ENCODE data around the gene SLC16A8.
"Not testable (repeated sequence)": the region's sequence is repeated elsewhere in the genome, so short reads cannot be mapped to it uniquely, and the experiment has no call there.

The SLC16A8 gene

DNA sequence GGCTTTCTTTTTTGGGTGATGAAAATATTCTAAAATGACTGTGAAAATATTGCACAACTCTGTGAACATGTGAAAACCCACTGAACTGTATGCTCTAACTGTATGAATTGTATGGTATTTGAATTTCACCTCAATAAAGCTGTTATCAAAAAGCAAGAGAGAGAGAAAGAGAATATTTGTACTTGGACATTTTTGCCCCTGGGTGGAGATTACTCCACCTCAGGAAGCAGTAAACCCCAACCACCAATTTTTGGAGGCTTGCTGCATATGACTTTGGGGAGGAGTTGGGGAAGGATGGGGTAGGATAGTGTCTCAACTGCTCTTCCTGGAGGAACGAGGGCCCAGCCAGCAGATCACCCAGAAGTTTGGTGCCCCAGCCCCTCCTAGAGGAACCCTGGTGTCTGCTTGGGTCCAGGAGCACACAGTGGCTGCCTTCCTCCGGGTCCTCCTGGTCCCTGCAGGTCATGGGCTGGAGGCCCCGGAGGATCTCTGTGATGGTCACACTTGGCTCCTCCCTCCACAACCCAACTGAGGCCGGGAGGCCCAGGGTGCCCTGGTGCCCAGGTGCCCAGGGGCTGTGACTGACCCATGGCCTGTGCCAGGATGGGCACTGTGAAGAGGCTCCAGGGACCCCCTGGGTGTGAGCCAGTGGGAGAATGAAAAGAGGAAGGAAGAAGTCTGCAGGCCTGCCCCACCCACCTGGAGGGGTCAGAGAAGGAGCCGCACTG is 42.1 kb downstream of the SLC16A8 start:
- no peak for DNase-seq

DNA sequence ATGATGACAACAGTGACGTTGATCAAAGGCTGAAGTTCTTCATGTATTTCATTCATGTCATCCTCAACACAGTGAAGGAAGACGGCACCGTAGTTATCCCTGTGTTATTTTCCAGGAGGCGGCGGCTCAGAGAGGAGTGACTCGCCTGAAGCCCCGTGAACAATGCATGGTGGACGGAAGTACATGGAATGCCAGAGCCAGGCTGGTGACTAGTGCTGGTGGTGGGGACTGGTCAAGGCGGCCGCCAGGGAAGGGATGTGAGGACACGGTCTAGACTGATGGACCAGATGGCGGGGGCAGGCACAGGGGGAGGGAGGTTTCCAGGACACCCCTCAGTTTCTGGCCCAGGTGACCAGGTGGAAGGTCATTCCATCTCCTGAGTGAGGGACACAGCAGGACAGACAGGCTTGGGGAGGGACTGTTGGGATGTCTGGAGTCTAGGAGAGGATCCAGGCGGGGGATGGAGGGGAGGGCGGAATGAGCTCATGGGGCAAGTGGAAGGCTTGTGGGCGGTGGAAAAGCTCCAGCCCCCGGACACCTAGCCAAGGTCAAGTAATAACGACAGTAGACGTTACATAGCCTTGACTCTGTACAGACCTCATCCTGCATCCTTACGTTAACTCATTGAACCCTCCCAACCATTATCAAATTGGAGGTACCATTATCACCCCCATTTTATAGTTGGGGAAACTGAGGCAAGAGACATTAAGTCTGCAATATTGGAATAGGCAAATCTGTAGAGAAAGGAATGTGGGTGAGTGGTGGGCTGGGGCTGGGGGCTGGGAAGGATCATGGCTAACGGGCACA is 42.8 kb downstream of the SLC16A8 start:
- DNase-seq: no peak

DNA sequence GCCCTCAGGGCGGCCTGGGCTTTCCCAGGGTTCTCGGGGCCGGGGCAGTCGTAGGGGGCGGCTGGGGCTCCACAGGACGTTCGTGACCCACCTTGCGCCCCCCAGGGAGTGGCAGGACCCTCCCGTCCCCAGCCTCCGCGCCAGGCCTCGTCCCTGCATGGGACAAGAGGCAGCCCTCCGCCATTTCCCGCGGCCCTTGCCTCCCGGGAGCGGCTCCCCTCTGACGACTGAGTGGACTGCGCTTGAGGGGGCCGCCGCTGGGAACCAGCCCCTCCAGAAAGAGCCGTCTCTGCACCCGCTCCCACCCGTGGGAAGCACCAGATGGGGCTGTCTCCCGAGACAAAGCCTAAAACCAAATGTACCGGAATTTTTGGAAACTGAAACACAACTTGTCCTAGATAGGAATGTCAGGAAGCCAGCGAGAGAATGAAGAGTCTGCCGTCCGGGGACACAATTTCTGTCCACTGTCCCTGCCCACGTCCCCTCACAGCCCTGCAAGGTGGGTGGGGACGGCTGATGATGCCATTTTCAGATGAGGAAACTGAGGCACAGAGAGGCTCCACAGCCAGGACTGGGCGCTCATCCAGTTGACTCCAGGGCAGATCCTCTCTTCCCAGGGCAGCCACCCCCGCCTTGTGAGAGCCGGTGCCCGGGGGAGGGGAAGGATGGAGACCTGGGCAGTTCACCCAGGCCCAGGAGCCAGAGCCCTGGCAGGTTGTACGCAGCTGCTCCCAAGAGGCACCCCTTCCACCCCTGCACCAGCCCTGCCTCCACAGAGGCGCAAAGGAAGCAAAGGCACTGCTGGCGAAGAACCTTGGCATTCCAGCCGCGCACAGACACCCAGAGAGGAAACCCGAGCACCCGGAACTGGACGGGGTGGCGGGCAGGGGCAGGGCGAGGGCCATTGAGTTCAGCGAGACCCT is 44.8 kb downstream of the SLC16A8 start:
- no peak for DNase-seq

DNA sequence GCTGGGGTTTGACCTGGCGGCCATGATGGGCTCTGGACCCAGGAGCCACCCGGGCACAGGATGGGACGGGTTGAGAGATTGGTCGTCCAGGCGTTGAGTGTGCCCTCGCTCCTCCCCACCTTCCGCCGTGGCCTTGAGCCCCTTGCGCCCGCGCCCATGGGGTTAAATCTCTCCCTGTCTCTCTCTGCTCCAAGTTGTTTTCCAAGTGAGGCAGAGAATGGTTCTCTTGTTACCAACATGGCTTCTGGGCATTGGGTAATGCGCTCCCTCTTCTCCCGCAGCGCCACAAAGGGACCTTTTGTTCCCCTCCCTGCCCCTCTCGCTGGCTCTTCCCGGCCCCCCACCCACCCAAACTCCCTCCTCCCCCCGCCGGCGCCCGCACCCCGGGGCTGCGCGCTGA is 45.6 kb downstream of the SLC16A8 start:
- no peak for DNase-seq

DNA sequence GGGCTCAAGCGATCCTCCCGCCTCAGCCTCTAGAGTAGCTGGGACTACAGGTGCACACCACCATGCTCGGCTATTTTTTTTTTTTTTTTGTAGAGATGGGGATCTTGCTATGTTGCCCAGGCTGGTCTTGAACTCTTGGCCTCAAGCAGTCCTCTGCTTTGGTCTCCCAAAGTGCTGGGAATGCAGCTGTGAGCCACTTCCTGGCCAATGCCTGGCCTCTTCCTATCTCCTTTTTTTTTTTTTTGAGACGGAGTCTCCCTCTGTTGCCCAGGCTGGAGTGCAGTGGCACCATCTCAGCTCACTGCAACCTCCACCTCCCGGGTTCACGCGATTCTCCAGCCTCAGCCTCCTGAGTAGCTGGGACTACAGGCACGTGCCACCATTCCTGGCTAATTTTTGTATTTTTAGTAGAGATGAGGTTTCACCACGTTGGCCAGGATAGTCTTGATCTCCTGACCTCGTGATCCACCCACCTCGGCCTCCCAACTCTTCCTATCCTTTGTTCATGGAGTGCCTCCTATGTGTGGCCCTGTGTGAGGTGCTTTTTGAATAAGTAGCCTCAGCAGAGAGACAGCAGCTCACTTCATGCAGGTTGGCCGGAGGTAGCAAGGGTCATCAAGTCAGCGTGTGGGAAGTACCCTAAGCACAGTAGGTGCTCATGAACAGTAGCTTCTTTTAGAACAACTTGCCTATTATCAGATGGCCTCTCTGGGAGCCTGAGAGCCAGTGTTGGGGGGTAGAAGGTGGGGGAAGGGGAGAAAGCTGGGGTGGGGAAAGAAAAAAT is 46.4 kb downstream of the SLC16A8 start:
- not testable (repeated sequence) for DNase-seq

DNA sequence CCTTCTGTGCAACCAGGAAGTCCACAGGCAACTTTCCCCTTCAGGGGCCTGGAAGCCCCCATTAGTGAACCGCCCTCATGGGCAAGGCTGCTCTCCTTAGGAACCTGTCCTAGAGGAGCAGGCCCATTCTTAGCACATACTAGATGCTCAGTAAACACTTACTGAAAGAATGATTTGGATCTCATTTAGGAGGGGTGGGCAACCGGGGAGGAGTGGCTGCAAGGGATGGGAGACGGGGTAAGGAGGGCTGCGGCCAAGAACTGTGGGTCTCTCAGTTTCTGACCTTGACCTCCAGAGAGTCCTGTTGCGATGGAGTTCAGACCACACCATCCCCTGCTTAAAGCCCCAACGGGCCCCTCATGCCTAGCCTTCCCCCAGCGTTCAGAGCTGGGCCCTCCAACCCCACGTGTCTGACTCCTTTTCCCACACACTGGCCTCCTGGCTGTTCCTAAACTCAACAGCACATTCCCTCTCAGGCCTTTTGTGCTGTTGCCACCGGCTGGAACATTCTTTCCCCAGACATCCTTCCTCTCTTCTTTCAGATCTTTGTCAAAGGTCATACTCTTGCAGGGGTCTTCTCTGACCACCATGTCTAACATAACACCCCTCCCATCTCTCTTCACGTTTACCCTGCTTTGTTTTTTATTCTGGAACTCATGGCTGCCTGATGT is 47.5 kb downstream of the SLC16A8 start:
- DNase-seq: no peak

DNA sequence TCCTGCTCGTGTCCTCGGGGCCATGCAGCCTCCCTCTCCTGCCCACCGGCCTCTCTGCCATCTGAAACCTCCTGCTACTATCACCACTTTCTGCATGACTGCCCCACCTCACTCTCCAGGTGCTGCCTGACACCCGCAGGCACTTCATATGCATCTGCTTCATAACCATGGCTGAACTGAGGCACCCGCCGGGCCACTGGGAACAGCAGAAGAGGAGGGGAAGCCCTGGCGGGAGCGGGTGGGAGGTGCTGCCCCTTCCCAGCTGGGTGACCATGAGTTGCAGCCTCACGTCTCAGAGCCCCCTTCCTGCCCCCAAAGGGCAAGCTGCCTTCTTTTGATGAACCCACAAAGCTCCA is 48.5 kb downstream of the SLC16A8 start:
- DNase-seq: no peak

DNA sequence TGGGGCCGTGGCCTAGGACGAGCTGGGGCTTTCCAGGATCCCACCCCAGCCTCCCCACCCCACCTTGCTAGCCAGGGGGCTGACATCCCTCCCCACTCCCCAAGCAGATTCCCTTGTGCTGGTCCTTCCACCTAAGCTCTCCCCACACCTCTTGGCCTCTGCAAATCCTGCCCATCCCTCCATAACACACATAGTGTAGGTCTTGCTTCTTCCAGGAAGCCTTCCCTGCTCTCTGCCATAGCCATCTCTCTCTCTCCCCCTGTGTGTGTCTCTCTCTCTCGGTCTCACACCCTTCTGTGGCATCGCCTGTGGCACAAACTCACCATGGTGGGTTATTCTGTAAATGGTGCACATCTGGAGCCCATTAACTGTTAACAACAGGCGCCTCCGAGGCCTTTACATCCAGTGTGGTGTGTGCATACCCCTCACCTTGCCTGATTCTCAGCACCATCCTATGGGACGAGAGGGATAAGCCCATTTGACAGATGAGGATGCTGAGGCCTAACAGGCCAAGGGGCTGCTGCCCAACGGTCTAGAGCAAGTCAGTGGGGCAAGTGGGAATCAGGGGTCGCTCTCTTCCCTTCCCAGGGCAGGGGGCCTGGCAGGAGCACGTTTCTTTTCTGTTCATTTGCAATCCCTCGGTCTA is 49.0 kb downstream of the SLC16A8 start:
- DNase-seq: no peak

DNA sequence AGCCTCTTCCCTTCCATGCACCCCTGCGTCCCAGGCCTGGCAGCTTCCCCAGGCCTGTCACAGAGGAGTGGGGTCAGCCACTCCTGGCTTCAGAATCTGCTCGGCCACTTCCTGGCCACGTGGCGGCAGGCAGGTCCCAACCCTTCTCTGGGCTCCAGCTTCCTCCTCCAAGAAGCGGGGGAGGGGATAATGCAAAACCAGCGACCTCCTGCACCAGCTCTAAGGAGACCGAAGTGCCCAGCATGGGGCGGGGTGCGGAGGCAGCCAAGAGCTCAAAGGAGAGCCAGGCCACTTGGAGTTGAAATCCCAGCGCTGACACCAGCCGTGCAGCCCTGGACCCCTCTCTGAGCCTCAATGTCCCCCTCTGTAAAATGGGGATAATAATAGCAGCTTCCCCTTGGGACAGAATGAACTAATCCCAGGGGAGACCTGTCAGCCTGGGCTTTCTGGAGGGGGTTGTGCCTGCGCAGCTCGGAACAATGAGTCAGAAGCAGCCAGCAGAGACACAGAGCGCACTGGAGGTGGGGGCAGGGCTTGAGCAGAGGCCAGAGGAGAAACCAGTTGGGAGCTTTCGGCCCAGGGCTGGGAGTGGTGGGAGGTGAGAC is 49.6 kb downstream of the SLC16A8 start:
- DNase-seq: no peak

DNA sequence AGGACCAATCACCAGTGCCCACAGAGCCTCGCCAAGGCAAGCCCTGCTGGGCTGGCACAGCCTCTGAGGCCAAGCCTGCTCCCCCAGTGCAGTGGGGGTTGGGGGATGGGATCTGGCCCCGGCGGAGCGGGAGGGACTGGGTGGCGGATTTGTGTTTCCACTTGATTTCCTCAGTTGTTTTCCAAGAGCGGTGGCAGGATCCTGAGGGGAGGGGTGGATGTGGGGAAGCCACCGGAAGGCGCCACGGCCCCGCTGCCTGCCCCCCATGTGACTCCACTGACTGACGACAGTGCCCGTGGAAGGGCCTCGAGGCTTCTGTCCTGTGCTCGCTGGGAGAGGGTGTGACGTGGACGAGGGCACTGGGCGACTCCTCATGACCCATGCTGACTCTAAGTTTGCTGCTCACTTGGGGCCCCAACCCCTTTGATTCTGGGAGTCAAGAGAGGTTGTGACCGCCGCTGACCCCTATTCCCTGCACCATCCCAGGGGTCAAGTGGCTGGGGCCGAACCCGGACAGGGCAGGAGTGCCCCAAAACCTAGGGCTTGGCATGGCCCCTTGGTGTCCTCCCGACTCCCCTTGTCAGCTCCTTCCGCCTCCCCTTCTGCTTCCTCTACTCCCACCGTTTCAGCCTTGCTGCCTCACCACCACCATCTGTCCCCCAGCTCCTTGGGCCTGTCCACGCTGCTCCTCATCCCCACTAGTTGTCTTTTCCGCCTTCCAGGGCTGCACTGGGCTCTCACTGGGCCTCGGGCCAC is 50.3 kb downstream of the SLC16A8 start:
- DNase-seq: no peak

DNA sequence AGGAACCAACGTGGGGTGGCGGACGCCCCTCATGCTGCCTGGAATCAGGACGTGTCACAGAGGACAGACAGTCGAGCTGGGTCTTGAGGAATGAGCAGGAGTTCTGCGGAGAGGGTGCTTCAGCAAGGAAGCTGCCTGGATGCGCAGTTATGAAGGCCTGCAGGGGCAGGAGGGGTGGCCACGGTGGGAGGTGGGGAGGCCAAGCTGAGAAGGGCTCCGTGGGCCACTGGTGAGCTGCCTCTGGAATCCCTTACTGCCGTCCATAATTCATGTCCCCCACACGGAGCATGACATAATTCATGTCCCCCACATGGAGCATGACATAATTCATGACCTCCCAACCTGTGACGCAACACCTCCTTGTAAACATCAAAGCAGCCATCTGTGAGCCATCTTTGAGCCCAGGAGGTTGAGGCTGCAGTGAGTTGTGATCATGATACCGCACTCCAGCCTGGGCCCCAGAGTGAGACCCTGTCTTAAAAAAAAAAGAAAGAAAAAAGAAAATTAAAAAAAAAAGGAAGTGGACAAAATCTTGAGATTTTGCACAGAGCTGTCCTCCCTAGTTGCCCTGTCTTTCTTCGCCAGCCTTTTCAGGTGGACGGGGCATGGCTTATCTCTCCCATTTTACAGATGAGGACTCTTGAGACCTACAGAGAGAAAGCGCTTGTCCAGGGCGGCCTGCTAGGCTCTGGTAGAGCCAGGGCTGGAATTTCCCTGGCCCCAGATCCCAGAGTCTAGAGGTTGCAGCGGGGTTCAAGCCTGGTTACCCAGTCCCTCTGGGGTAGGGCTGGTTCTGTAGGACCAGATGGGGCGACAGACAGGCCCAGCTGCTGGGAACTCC is 51.1 kb downstream of the SLC16A8 start:
- DNase-seq: no peak

DNA sequence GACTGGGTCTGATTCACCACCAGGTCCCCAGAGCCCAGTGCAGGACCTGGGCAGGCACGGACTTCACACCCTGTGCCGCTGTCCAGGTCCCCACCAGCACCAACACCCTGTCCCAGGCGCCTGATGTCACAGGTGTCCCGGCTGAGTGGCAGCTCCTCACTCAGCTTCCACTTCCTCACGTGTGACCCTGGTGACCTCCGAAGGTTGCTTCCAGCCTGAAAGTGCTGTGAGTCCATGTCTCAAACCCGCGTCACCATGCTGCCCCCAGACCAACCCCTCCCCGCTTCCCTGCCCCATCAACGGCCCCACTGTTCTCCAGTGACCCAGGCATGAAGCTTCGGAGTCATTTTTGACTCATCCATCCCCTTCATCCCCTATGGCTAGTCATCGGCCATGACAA is 52.5 kb downstream of the SLC16A8 start:
- DNase-seq: no peak

DNA sequence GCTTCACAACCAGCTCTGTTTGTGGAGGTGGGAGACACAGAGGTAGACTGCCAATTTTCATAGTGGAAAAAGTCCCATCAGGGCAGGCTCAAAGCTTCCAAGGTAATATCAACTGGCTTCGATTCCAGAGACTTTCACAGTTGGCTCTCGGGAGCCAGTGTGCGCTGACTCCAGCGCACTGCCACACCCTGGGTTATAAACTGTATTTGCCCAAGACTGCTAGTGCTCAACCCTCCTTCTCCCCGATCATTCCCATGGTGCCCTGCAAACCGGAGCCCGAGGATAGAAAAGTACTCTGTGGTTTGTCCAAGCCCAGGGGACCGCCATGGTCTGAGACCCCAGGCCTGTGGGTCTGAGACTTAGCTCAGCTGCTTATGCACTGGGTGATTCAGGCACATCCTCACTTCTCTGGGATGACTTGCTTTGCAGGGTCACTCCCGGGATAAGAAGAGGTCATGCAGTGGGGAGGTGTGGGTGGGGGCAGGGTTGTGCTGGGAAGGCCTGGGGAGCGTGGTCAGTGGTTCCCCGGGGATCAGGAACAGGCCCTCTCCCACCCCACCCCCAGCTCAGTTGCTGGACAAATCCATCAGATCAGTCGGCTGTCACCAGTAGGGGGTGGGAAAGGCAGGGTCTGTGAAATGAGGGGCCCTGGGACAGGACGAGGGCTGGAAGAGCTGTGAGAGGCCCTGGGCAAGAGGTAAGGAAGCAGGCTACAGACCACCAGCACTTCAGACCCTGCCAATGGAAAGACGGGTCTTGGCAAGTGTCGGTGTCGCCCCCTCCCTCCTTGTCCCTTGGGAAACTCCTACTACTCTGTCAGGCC is 53.5 kb downstream of the SLC16A8 start:
- DNase-seq: no peak

DNA sequence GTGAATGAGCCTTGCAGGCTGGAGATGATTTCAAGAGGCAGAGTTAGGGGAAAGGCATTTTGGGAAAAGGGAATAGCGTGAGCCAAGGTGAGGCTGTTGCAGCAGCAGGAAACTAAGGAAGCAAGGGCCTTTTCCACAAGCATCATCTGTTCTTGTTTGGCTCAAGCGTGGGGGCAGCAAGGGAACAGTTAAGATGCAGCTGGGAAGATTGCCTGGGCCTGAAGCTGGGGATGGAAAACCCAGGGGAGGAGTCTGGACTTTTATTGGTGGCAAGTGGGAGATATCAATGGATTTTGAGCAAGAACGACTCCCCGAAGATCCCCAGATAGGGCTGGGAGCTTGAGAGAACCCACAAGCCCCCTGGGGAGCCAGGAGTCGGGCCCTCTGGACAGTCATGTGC is 54.1 kb downstream of the SLC16A8 start:
- no peak for DNase-seq

DNA sequence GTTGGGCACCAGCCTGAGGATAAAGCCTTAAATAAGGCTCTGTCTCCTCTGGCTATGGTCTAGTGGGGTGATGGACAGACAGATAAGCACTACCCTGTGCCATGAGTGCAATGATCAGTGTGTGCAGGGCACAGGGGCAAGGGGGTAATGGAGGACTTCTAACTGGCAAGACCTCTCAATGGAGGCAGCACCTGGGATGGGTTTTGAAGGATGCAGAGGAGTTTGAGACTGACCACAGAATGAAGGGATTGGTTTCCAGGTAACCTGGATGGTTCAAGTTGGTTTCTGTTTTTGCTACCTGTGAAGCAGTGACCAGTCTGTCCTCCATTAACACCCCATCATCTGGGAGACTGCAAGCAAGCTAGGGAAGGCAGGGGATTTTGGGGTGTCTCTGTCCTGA is 54.6 kb downstream of the SLC16A8 start:
- DNase-seq: no peak

DNA sequence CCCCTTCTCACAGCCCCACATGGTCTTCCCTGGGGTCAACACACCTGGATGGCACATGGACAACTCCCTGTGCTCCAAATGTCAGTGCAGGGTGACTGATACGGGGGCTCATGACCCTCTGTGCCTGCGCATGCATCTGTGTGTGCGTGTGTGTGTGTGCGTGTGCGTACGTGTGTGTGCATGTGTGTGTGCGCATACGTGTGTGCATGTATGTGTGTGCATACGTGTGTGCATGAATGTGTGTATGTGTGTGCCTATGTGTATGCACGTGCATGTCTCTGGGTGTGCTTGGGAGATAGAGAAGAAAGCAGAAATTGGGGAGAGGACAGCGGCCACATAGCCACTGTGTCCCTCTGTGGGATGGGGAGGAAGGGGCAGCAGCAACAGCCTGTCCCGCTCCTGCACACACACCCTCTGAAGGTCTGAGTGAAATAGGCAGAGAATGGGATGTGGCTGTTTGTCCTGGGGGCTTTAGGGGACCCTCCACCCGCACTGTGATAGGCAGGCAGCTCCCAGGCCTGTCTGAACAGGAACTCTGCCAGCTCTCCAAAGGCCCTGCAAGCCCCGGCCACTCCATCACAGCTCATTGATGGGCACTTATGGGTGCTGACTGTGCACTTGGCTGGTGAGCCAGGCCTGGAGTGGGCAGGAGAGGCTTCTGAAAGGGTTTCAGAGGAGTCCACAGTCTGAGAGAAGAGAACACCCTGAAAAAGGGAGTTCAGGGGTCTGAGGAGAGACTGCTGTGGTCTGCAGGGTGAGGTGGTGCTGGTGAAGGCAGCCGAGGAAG is 55.4 kb downstream of the SLC16A8 start:
- DNase-seq: no peak

All from NCI-H1105 treated with DMSO at 0.1 percent for 48 hours (cell line).